Astrocyte (in vitro differentiated cells and primary cell): ENCODE results near the gene NEURL3. TPM values are rescaled to one million over a fixed set of nuclear protein-coding genes. Genes with fewer than 3 reads are reported as not detected.
A peak's percentile ranks its signal among the peaks of the same experiment; 100 is the strongest.

Source experiments
- DNase-seq: peaks from one replicate; pipeline ENCODE4 v3.0.0-alpha.2; 2010; ENCODE audit warnings: low read depth
- FAIRE-seq: peaks from 2 replicates; lab custom pipeline; 2011; peaks lifted over from hg19 to GRCh38; lab: Jason Lieb, UNC
- H2AFZ ChIP-seq: 2 replicates; pipeline ENCODE4 v1.6.0; 2012; ENCODE audit warnings: low read depth, low read length, inconsistent platforms
- H3K27ac ChIP-seq: 2 replicates; pipeline ENCODE4 v1.5.1; 2011; ENCODE audit warnings: low read depth, low read length, inconsistent platforms
- H3K27me3 ChIP-seq: 2 replicates; pipeline ENCODE4 v1.6.0; 2011; ENCODE audit warnings: low read length, inconsistent platforms; ENCODE audit not compliant: insufficient read depth
- H3K36me3 ChIP-seq: 2 replicates; pipeline ENCODE4 v1.5.1; 2011; ENCODE audit warnings: low read length, inconsistent platforms; ENCODE audit not compliant: insufficient read depth
- H3K4me1 ChIP-seq: 2 replicates; pipeline ENCODE4 v1.5.1; 2011; ENCODE audit warnings: low read length, inconsistent platforms; ENCODE audit not compliant: insufficient read depth
- H3K4me2 ChIP-seq: 2 replicates; pipeline ENCODE4 v1.6.0; 2012; ENCODE audit warnings: low read length, inconsistent platforms
- H3K4me3 ChIP-seq: 2 replicates; pipeline ENCODE4 v1.5.1; 2011; ENCODE audit warnings: low read depth, mild to moderate bottlenecking, low read length, inconsistent platforms; ENCODE audit not compliant: insufficient read depth
- H3K79me2 ChIP-seq: 2 replicates; pipeline ENCODE4 v1.6.0; 2012; ENCODE audit warnings: mild to moderate bottlenecking, low read length, inconsistent platforms; ENCODE audit not compliant: insufficient read depth
- H3K9ac ChIP-seq: 2 replicates; pipeline ENCODE4 v1.6.0; 2012; ENCODE audit warnings: mild to moderate bottlenecking, low read length, inconsistent platforms
- H3K9me3 ChIP-seq: 2 replicates; pipeline ENCODE4 v1.5.1; 2012; ENCODE audit warnings: low read depth, mild to moderate bottlenecking, low read length, inconsistent platforms; ENCODE audit not compliant: insufficient read depth
- H4K20me1 ChIP-seq: 2 replicates; pipeline ENCODE4 v1.6.0; 2012; ENCODE audit warnings: low read length, inconsistent platforms; ENCODE audit not compliant: insufficient read depth
- H3K27ac Mint-ChIP-seq: one replicate; pipeline ENCODE4 v1.8.0; 2021; ENCODE audit warnings: mild to moderate bottlenecking, mixed read lengths; ENCODE audit not compliant: unreplicated experiment
- H3K27me3 Mint-ChIP-seq: one replicate; pipeline ENCODE4 v1.8.0; 2021; ENCODE audit warnings: low read depth, mixed read lengths; ENCODE audit not compliant: unreplicated experiment
- H3K36me3 Mint-ChIP-seq: one replicate; pipeline ENCODE4 v1.8.0; 2021; ENCODE audit warnings: low read depth, mixed read lengths; ENCODE audit not compliant: unreplicated experiment
- H3K4me1 Mint-ChIP-seq: one replicate; pipeline ENCODE4 v1.8.0; 2021; ENCODE audit warnings: low read depth, mixed read lengths; ENCODE audit not compliant: unreplicated experiment
- H3K4me3 Mint-ChIP-seq: one replicate; pipeline ENCODE4 v1.8.0; 2021; ENCODE audit warnings: mild to moderate bottlenecking, moderate library complexity, mixed read lengths; ENCODE audit not compliant: unreplicated experiment
- H3K9me3 Mint-ChIP-seq: one replicate; pipeline ENCODE4 v1.8.0; 2021; ENCODE audit warnings: mild to moderate bottlenecking, mixed read lengths; ENCODE audit not compliant: unreplicated experiment
- EZH2 ChIP-seq: IDR thresholded peaks from 2 replicates; pipeline ENCODE4 v1.6.1; 2012; ENCODE audit warnings: mild to moderate bottlenecking, low read length, inconsistent platforms; ENCODE audit not compliant: insufficient read depth
- total RNA-seq: library from RNA; stranded (reverse); gene quantifications from 2 replicates; pipeline ENCODE4 v1.2.1, GENCODE V29; 2021
- TF ChIP-seq, protein P1 (sequence below): IDR thresholded peaks from 2 replicates; pipeline ENCODE4 v1.5.1; 2011; ENCODE audit warnings: low read depth, mild to moderate bottlenecking, inconsistent platforms, low read length, moderate library complexity; ENCODE audit not compliant: insufficient read depth

Gene NEURL3
- total RNA-seq, 1 donor from 2014 or later = 0.34 TPM

- H4K20me1 ChIP-seq = no peaks in the 10 kb centered on the region
- TF ChIP-seq EZH2 = no peak
- TF ChIP-seq, protein P1, sequence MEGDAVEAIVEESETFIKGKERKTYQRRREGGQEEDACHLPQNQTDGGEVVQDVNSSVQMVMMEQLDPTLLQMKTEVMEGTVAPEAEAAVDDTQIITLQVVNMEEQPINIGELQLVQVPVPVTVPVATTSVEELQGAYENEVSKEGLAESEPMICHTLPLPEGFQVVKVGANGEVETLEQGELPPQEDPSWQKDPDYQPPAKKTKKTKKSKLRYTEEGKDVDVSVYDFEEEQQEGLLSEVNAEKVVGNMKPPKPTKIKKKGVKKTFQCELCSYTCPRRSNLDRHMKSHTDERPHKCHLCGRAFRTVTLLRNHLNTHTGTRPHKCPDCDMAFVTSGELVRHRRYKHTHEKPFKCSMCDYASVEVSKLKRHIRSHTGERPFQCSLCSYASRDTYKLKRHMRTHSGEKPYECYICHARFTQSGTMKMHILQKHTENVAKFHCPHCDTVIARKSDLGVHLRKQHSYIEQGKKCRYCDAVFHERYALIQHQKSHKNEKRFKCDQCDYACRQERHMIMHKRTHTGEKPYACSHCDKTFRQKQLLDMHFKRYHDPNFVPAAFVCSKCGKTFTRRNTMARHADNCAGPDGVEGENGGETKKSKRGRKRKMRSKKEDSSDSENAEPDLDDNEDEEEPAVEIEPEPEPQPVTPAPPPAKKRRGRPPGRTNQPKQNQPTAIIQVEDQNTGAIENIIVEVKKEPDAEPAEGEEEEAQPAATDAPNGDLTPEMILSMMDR = no peak
- no peak for FAIRE-seq
- no peak overlapping the region for H3K9ac ChIP-seq
- Mint-ChIP-seq H3K36me3 (no peaks in the 10 kb centered on the region), H3K9me3 (no peaks in the 10 kb centered on the region), H3K4me1 (peaks cover 10% of the 10 kb centered on the region), H3K27ac (no peak overlapping the region), H3K4me3 (no peak overlapping the region), H3K27me3 (peaks cover 19% of the 10 kb centered on the region)
- H3K36me3 ChIP-seq = no peaks in the 10 kb centered on the region
- peaks cover 7% of the 10 kb centered on the region for H3K4me1 ChIP-seq
- peaks cover 35% of the 10 kb centered on the region for H3K27me3 ChIP-seq
- H3K27ac ChIP-seq = no peak overlapping the region
- no peaks in the 10 kb centered on the region for H3K79me2 ChIP-seq
- H3K4me2 ChIP-seq = no peak overlapping the region
- no peak overlapping the region for H3K4me3 ChIP-seq
- H3K9me3 ChIP-seq = no peaks in the 10 kb centered on the region
- no peak for DNase-seq
- H2AFZ ChIP-seq = no peak overlapping the region
Measured at GRCh38 chr2:96501471-96501874, 3.7 kb downstream of the NEURL3 start.

DNA sequence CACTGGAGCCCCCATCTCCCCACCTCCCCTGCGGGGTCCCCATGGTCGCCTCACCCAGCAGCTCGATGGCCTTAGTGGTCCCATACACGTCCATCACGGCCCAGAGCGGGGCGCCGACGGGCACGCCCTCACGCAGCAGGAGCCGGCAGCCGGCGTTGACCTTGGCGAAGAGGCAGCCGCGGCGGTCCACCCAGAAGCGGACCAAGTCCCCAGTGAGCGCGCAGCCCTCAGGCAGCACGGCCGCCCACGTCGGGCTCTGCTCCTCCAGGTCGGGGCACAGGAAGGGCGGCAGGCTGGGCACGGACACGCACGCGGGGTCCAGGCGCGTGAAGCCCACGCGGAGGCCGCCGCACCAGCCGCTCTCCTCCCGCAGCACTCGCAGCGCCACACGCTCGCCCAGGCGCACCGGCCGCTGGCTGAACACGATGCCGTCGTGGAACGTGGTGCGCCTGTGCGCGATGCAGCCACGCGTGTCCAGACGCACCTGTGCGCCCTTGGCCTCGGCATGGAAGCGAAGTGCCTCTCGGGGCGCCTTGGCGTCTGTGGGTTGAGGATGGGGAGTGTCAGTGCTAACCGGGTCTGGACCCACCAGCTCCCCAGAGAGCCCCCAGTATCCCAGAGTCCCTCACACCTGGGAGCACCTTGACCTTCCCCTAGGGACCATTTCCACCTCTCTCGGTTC lies 4.6 kb downstream of the NEURL3 start:
- DNase-seq = no peak
- H3K4me3 ChIP-seq = no peak overlapping the region
- no peak overlapping the region for H3K27ac ChIP-seq
- no peak overlapping the region for H3K4me3 Mint-ChIP-seq
- peaks cover 35% of the 10 kb centered on the region for H3K27me3 ChIP-seq
- H3K9me3 ChIP-seq = no peaks in the 10 kb centered on the region
- H3K36me3 ChIP-seq = no peaks in the 10 kb centered on the region
- TF ChIP-seq, protein P1 = no peak
- TF ChIP-seq EZH2 = peak; percentile 71
- no peaks in the 10 kb centered on the region for H4K20me1 ChIP-seq
- peaks cover 6% of the 10 kb centered on the region for H3K4me1 Mint-ChIP-seq
- no peaks in the 10 kb centered on the region for H3K36me3 Mint-ChIP-seq
- no peak for FAIRE-seq
- no peaks in the 10 kb centered on the region for H3K79me2 ChIP-seq
- H2AFZ ChIP-seq = no peak overlapping the region
- no peak overlapping the region for H3K27ac Mint-ChIP-seq
- no peak overlapping the region for H3K9ac ChIP-seq
- H3K9me3 Mint-ChIP-seq = peaks cover 5% of the 10 kb centered on the region
- no peak overlapping the region for H3K4me2 ChIP-seq
- peaks cover 6% of the 10 kb centered on the region for H3K4me1 ChIP-seq
- H3K27me3 Mint-ChIP-seq = peaks cover 19% of the 10 kb centered on the region
